Measurements from ENCODE around the gene TMEM79. TPM values are rescaled to one million over a fixed set of nuclear protein-coding genes. Genes with fewer than 3 reads are reported as not detected.

Gene TMEM79
- total and polyA plus RNA-seq, 4 donors: 1.2 to 2.6 (median 1.7) TPM

GRCh38 chr1:156245451-156246232 lies 38.5 kb upstream of the TMEM79 start:
- H3K27ac ChIP-seq (ENCODE audit: low read depth in 1 of 2, low read length in 2 of 2): no peak overlapping the region
- ATAC-seq (ENCODE audit: low FRiP score) (no peak), DNase-seq (no peak)
- H3K36me3 ChIP-seq (ENCODE audit: control insufficient read depth in 1 of 2, insufficient read depth in 2 of 2, low read length in 1 of 2): peaks cover 0 to 1% of the 10 kb centered on the region in 2 donors
- H3K9me3 ChIP-seq (ENCODE audit: control insufficient read depth, low read length): no peaks in the 10 kb centered on the region
- WGBS, 2 donors: 4 to 5% methylated on average over 52 to 69 of the region's 69 CpGs
- H3K27me3 ChIP-seq (ENCODE audit: control insufficient read depth in 1 of 2, insufficient read depth in 2 of 2, low read length in 1 of 2): no peaks in the 10 kb centered on the region
- no peaks in the 10 kb centered on the region for H3K4me1 ChIP-seq (ENCODE audit: control insufficient read depth in 1 of 2, insufficient read depth in 2 of 2, low read length in 2 of 2)
- intact Hi-C loops (cut with DNase I): no loop called here
- H3K4me3 ChIP-seq (ENCODE audit: low read length in 2 of 2): no peak overlapping the region

DNA sequence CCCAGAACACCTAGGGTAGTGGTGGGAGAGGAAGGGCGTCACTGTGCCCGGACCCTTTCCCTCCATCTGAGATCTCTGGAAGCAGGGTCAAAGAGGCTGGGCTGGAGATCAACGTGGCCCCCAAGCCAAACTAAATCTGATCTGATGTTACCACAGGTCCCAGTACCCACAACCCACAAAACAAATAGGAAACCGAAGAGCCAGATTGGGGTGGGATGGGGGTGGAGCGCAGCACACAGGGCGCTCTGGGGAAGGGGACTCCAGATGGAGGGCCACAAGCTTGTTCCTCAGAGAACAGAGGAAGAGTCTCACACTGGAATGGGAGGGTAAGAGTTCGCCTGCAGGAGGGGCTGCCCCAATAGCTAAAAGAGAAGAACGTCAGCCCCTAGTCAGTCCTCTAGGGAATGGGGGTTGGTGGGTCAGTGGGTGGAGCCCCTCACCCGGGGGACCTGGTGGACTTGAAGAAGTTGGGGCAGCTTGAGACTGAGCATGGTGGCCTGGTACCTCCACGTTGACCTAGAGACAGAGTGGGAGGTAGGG lies 37.8 kb upstream of the TMEM79 start:
- no peak for DNase-seq
- Histone ChIP-seq H3K27ac (ENCODE audit: low read depth in 1 of 2, low read length in 2 of 2) (no peak overlapping the region), H3K4me3 (ENCODE audit: low read length in 2 of 2) (no peak overlapping the region), H3K27me3 (ENCODE audit: control insufficient read depth in 1 of 2, insufficient read depth in 2 of 2, low read length in 1 of 2) (no peaks in the 10 kb centered on the region), H3K36me3 (ENCODE audit: control insufficient read depth in 1 of 2, insufficient read depth in 2 of 2, low read length in 1 of 2) (peaks cover 0 to 4% of the 10 kb centered on the region in 2 donors), H3K4me1 (ENCODE audit: control insufficient read depth in 1 of 2, insufficient read depth in 2 of 2, low read length in 2 of 2) (no peaks in the 10 kb centered on the region), H3K9me3 (ENCODE audit: control insufficient read depth, low read length) (no peaks in the 10 kb centered on the region)
- no peak for ATAC-seq (ENCODE audit: low FRiP score)
- intact Hi-C loops (cut with DNase I): no loop called here
- 54 to 55% methylated on average over 10 of the region's 10 CpGs for WGBS, 2 donors

DNA sequence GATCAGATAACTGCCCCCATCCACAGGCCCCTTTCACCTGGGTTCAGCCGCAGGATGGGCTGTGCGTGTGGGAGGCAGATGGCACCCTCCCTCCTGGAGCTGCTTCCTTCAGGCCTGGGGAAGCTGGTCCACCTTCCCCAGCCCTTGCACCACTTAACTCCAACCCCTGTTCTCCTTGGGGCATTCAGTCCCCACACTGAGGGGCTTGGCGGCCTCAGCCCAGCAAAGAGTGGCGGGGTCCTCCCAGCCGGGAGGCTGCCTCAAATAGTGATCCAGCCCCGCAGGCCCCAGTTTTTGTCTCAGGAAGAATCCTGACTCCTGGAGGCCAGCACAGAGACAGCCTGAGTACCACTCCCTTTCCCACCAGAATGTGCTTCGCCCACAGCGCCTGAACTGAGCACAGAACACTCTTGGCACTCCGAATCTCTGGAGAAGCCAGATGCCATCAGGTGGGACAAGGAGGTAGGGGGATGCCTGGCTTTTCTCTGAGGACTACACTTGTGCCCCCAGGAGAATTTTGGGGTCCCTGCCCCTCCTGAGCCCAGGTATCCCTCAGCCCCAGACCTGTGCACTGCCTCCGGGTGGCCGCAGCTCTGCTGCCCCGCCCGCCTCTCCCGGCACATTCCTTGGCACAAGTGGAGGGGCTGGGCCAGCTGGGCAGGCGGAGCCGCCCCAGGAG lies 37.2 kb upstream of the TMEM79 start:
- ATAC-seq (ENCODE audit: low FRiP score) (peak; percentile 52), DNase-seq (peak; percentile 64 to 81)
- H3K36me3 ChIP-seq (ENCODE audit: control insufficient read depth in 1 of 2, insufficient read depth in 2 of 2, low read length in 1 of 2): peaks cover 0 to 5% of the 10 kb centered on the region in 2 donors
- H3K4me1 ChIP-seq (ENCODE audit: control insufficient read depth in 1 of 2, insufficient read depth in 2 of 2, low read length in 2 of 2): no peaks in the 10 kb centered on the region
- 37 to 43% methylated on average over 14 to 16 of the region's 16 CpGs for WGBS, 2 donors
- H3K27me3 ChIP-seq (ENCODE audit: control insufficient read depth in 1 of 2, insufficient read depth in 2 of 2, low read length in 1 of 2): no peaks in the 10 kb centered on the region
- H3K27ac ChIP-seq (ENCODE audit: low read depth in 1 of 2, low read length in 2 of 2): no peak overlapping the region
- H3K9me3 ChIP-seq (ENCODE audit: control insufficient read depth, low read length): no peaks in the 10 kb centered on the region
- H3K4me3 ChIP-seq (ENCODE audit: low read length in 2 of 2): no peak overlapping the region
- intact Hi-C loops (cut with DNase I): no loop called here

DNA sequence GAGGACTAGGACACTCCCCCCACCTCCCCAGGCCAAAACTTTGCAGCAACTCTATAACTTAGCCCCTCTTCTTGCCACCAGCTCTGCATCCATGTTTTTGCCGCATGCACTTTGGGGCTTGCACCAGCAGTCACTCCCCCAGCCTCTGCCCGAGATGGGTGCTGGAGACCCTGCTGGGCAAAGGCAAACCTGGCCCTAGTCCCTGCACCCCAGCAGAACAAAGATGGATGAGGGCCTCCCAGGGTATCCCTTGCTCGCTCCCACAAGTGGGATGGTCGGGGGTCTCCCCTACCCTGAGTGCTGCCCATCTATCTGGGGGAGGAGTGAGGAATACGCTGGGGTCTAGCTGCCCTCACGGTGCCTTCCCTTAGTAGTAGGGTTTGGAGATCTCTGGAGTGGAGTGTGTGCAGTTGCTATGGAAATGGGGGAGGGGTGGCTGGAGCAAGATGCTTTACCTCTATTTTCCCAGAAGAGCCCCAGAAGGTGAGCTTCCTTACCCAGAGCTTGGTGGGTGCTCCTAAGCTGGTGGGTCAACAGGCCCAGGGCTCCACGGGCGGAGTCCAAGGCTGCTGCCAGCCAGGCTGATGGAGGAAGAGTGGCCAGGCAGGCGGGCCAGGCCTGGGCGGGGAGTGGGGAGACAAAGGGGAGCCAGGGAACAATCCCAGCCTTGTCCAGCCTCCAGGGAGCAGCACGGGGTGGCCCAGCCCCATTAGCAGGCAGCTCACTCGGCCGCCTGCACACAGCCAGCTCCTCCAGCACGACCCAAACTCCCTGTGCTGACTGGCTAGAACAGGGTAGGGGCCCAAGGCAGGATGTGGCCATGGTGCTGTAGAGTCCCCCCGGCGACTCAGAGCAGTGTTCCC lies 36.4 kb upstream of the TMEM79 start, which contains the start of gene PAQR6:
Gene PAQR6 (minus strand): TSS at position 597 of the 863 bp plus-strand sequence. CDS start 1,325 bp downstream, outside the sequence.
- no peak for DNase-seq
- Histone ChIP-seq H3K27me3 (ENCODE audit: control insufficient read depth in 1 of 2, insufficient read depth in 2 of 2, low read length in 1 of 2) (no peaks in the 10 kb centered on the region), H3K4me1 (ENCODE audit: control insufficient read depth in 1 of 2, insufficient read depth in 2 of 2, low read length in 2 of 2) (no peaks in the 10 kb centered on the region), H3K36me3 (ENCODE audit: control insufficient read depth in 1 of 2, insufficient read depth in 2 of 2, low read length in 1 of 2) (peaks cover 0 to 5% of the 10 kb centered on the region in 2 donors), H3K4me3 (ENCODE audit: low read length in 2 of 2) (no peak within 1 kb of the TSS), H3K27ac (ENCODE audit: low read depth in 1 of 2, low read length in 2 of 2) (no peak within 1 kb of the TSS), H3K9me3 (ENCODE audit: control insufficient read depth, low read length) (no peaks in the 10 kb centered on the region)
- intact Hi-C loops (cut with DNase I): no loop called here
- 25 to 29% methylated on average over 16 of the region's 16 CpGs for WGBS, 2 donors
- ATAC-seq (ENCODE audit: low FRiP score): peak; percentile 31

- no peak for ATAC-seq (ENCODE audit: low FRiP score)
- intact Hi-C loops (cut with DNase I): no loop called here
- Histone ChIP-seq H3K4me3 (ENCODE audit: low read length in 2 of 2) (no peak overlapping the region), H3K27ac (ENCODE audit: low read depth in 1 of 2, low read length in 2 of 2) (no peak overlapping the region), H3K36me3 (ENCODE audit: control insufficient read depth in 1 of 2, insufficient read depth in 2 of 2, low read length in 1 of 2) (peaks cover 0 to 7% of the 10 kb centered on the region in 2 donors), H3K27me3 (ENCODE audit: control insufficient read depth in 1 of 2, insufficient read depth in 2 of 2, low read length in 1 of 2) (no peaks in the 10 kb centered on the region), H3K4me1 (ENCODE audit: control insufficient read depth in 1 of 2, insufficient read depth in 2 of 2, low read length in 2 of 2) (no peaks in the 10 kb centered on the region), H3K9me3 (ENCODE audit: control insufficient read depth, low read length) (no peaks in the 10 kb centered on the region)
- DNase-seq: no peak
- WGBS, 2 donors: 71 to 96% methylated on average over 3 to 4 of the region's 4 CpGs
Observed at GRCh38 chr1:156248323-156248683, 35.8 kb upstream of the TMEM79 start.

DNA sequence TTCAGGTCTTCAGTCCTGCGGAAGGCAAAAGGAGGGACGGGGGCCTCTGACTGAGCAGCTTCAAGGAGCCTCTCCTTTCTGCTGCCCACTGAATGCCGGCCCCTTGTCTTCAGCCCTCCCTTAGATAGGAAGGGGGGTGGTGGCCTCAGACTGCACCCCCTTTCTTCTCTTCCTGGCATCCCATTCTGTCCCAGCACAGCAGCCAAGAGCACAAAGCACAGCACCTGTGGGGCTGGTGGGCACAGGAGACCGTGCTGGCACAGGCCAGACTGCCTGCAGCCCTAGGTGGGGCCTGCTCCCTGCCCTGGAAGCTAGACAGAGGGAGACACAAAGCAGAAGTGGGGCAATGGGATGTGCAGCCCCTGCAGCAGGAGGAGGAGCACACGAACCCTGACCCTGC lies 34.5 kb upstream of the TMEM79 start:
- 89% methylated on average over 5 of the region's 5 CpGs for WGBS, 2 donors
- Histone ChIP-seq H3K9me3 (ENCODE audit: control insufficient read depth, low read length) (no peaks in the 10 kb centered on the region), H3K4me1 (ENCODE audit: control insufficient read depth in 1 of 2, insufficient read depth in 2 of 2, low read length in 2 of 2) (no peaks in the 10 kb centered on the region), H3K4me3 (ENCODE audit: low read length in 2 of 2) (no peak overlapping the region), H3K27ac (ENCODE audit: low read depth in 1 of 2, low read length in 2 of 2) (no peak overlapping the region), H3K36me3 (ENCODE audit: control insufficient read depth in 1 of 2, insufficient read depth in 2 of 2, low read length in 1 of 2) (peaks cover 0 to 10% of the 10 kb centered on the region in 2 donors), H3K27me3 (ENCODE audit: control insufficient read depth in 1 of 2, insufficient read depth in 2 of 2, low read length in 1 of 2) (no peaks in the 10 kb centered on the region)
- intact Hi-C loops (cut with DNase I): no loop called here
- DNase-seq (no peak), ATAC-seq (ENCODE audit: low FRiP score) (no peak)

- Histone ChIP-seq H3K36me3 (ENCODE audit: control insufficient read depth in 1 of 2, insufficient read depth in 2 of 2, low read length in 1 of 2) (peaks cover 4 to 10% of the 10 kb centered on the region in 2 donors), H3K9me3 (ENCODE audit: control insufficient read depth, low read length) (no peaks in the 10 kb centered on the region), H3K4me1 (ENCODE audit: control insufficient read depth in 1 of 2, insufficient read depth in 2 of 2, low read length in 2 of 2) (no peaks in the 10 kb centered on the region), H3K27ac (ENCODE audit: low read depth in 1 of 2, low read length in 2 of 2) (no peak overlapping the region), H3K4me3 (ENCODE audit: low read length in 2 of 2) (no peak overlapping the region), H3K27me3 (ENCODE audit: control insufficient read depth in 1 of 2, insufficient read depth in 2 of 2, low read length in 1 of 2) (no peaks in the 10 kb centered on the region)
- DNase-seq (no peak), ATAC-seq (ENCODE audit: low FRiP score) (no peak)
- intact Hi-C loops (cut with DNase I): no loop called here
- WGBS, 2 donors: 58 to 72% methylated on average over 3 of the region's 3 CpGs
Observed at GRCh38 chr1:156251527-156251926, 32.6 kb upstream of the TMEM79 start.

DNA sequence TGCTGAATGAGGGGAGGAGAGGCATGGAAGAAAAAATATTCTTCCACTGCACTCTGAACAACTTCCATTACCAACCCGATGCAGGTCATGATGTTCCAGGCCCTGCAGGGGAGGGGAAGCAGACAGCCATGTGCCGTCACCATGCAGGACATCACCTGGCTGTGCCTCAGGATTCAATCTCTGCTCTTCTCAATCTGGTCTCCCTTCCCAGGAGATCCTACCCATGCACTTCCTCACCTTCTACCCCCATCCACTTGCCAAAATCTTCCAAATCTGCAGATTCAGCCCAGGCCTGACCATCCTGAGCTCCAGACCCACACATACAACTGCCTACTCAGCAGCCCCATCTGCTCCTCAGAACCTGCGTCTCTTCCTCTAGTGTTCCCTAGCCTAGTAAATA lies 30.5 kb upstream of the TMEM79 start:
- no peaks in the 10 kb centered on the region for H3K4me1 ChIP-seq (ENCODE audit: control insufficient read depth in 1 of 2, insufficient read depth in 2 of 2, low read length in 2 of 2)
- H3K36me3 ChIP-seq (ENCODE audit: control insufficient read depth in 1 of 2, insufficient read depth in 2 of 2, low read length in 1 of 2): peaks cover 4 to 17% of the 10 kb centered on the region in 2 donors
- ATAC-seq (ENCODE audit: low FRiP score) (no peak), DNase-seq (no peak)
- WGBS, 2 donors: 93 to 97% methylated on average over 3 of the region's 3 CpGs
- intact Hi-C loops (cut with DNase I): no loop called here
- no peak overlapping the region for H3K27ac ChIP-seq (ENCODE audit: low read depth in 1 of 2, low read length in 2 of 2)
- no peaks in the 10 kb centered on the region for H3K9me3 ChIP-seq (ENCODE audit: control insufficient read depth, low read length)
- no peaks in the 10 kb centered on the region for H3K27me3 ChIP-seq (ENCODE audit: control insufficient read depth in 1 of 2, insufficient read depth in 2 of 2, low read length in 1 of 2)
- H3K4me3 ChIP-seq (ENCODE audit: low read length in 2 of 2): no peak overlapping the region

Measured in aorta (tissue), 5 donors.